Uterus (tissue), 4 donors: ENCODE measurements around the gene LTF. TPM values are rescaled to one million over a fixed set of nuclear protein-coding genes. Genes with fewer than 3 reads are reported as not detected.

ENCODE experiments used
- DNase-seq, 2 donors: peaks; one replicate each; pipeline ENCODE4 v3.0.0-alpha.2; 2019 to 2020
- H3K27ac ChIP-seq, 2 donors: fragments of 200-600 bp; sonication (generic); 1 replicate in 1 of 2; 2 replicates in 1 of 2; pipeline ENCODE4 v1.5.1; 2016 to 2018
- H3K27me3 ChIP-seq, 2 donors: fragments of 200-600 bp; sonication (generic); one replicate each; pipeline ENCODE4 v1.5.1; 2018 to 2019; ENCODE audit warnings: control low read depth in 1 of 2
- H3K36me3 ChIP-seq, 2 donors: fragments of 200-600 bp; sonication (generic); one replicate each; pipeline ENCODE4 v1.5.1; 2019; ENCODE audit warnings: control low read depth in 1 of 2
- H3K4me1 ChIP-seq, 2 donors: fragments of 200-600 bp; sonication (generic); one replicate each; pipeline ENCODE4 v1.5.1; 2018 to 2019; ENCODE audit warnings: control low read depth in 1 of 2
- H3K4me3 ChIP-seq, 2 donors: fragments of 200-600 bp; sonication (generic); 1 replicate in 1 of 2; 2 replicates in 1 of 2; pipeline ENCODE4 v1.5.1; 2018 to 2019; ENCODE audit warnings: mild to moderate bottlenecking in 1 of 2
- H3K9me3 ChIP-seq, 2 donors: fragments of 200-600 bp; sonication (generic); one replicate each; pipeline ENCODE4 v1.5.1; 2019; ENCODE audit warnings: control low read depth in 1 of 2
- CTCF ChIP-seq, 4 experiments: fragments of 200-600 bp in 2 of 4; fragments of 450-650 bp in 2 of 4; sonication (generic) in 2 of 4; IDR thresholded peaks; one replicate each; pipeline ENCODE4 v1.5.1; 2016 to 2019; ENCODE audit warnings: antibody characterized with exemption in 4 of 4, mild to moderate bottlenecking in 2 of 4, moderate library complexity in 1 of 4
- POLR2A ChIP-seq, 2 donors: fragments of 450-650 bp; IDR thresholded peaks; one replicate each; pipeline ENCODE4 v1.6.1; 2016; ENCODE audit warnings: antibody characterized with exemption in 2 of 2, mild to moderate bottlenecking in 1 of 2, moderate library complexity in 1 of 2
- intact Hi-C: fragments of 100-400 bp; cut with DNase I; formaldehyde crosslinking; loops from one replicate; pipeline ENCODE4 v1.15.1; 2023; ENCODE audit warnings: low total_unique reads
- total RNA-seq, 4 donors: library from RNA; depleted of rRNA in 3 of 4; stranded (reverse); fragments of >200 nt in 3 of 4; gene quantifications; one replicate each; pipeline versions ENCODE4 v1.1.0 to v1.2.4, GENCODE V29; 2014 to 2023
- donor health status: DM: yes; HTN: yes; CAD: no.

The LTF gene
- total RNA-seq: 1 to 10 TPM in 3 of 4 donors, under 1 TPM in 1; 0.59 to 9.0 (median 2.8) TPM

DNA sequence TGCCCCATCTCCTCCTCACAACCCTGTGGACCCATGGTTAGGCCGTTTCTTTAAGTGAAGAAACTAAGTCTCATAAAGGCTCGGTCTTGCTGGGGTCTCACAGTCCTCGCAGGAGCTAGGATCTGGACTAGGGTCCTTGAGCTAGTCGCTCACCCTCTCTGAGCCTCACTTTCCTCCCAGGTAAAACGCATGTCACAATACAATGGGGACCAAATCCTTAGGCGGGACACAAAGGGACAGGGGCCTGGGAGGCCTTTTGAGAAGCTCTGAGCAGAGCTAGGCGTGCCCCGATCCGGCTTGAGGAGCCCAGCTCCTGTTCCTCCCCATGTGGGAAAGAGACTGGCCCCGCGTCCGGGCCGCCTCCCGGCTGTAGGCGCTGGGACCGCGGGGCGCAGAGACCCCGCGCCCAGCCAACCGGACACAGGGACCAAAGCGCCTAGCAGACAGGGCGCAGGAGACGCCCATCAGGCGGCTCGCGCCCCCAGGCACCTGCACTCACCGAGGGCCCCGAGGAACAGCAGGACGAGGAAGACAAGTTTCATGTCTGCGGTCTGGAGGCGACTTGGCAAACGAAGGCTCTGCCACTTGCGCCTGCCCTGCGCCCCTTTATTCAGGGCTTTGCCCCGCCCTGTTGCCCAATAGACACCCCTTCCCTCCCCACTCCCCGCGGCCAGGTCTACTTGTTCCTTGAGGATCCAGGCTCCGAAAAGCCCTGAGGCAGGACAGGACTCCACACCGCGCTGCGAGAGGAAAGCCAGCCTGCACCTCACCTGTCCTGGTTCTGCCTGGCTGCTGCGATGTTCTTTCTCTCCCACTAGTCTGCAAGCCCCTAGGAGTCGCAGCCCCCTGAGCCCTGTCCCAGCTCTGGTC is at the start of gene LTF:
LTF (minus strand) TSS at position 580 of the 870 bp plus-strand sequence; CDS start at position 542, 38 bp downstream.
- no peaks in the 10 kb centered on the region for H3K36me3 ChIP-seq
- H3K4me1 ChIP-seq: no peaks in the 10 kb centered on the region
- no peak within 1 kb of the TSS for H3K27ac ChIP-seq
- no peak for DNase-seq
- H3K9me3 ChIP-seq: no peaks in the 10 kb centered on the region
- no peaks in the 10 kb centered on the region for H3K27me3 ChIP-seq
- no peak within 1 kb of the TSS for H3K4me3 ChIP-seq
- TF ChIP-seq CTCF (IDR thresholded peaks at IDR 0.05) (no peak), POLR2A (IDR thresholded peaks at IDR 0.05) (no peak)
- intact Hi-C loops: no loop called here

- no peak for DNase-seq
- Histone ChIP-seq H3K4me1 (no peaks in the 10 kb centered on the region), H3K27ac (no peak overlapping the region), H3K9me3 (no peaks in the 10 kb centered on the region), H3K27me3 (no peaks in the 10 kb centered on the region), H3K4me3 (no peak overlapping the region), H3K36me3 (no peaks in the 10 kb centered on the region)
- TF ChIP-seq POLR2A (IDR thresholded peaks at IDR 0.05): no peak
- TF ChIP-seq CTCF (IDR thresholded peaks at IDR 0.05): no peak
- intact Hi-C loops: no loop called here
These were observed 47.6 kb upstream of the LTF start for GRCh38 chr3:46512191-46512749.

DNA sequence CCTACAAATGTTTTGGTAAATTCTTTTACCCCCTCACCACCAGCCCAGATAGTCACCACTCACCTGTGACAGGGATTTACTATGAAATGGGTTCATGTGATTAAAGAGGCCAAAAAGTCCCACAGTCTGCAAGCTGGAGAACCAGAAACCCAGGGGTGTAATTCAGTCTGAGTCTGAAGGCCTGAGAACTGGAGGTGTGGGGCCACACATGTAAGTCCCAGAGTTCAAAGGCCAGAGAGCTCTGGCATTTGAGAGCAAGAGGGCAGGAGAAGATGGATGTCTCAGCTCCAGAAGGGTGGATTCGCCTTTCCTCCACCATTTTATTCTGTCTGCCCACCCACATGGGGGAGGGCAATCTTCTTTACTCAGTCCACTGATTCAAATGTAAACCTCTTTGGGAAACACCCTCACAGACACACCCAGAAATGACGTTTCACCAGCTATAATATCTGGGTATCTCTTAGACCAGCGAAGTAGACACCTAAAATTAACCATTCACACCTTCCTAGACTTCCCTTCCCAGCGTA is 45.0 kb upstream of the LTF start:
- intact Hi-C loops: no loop called here
- Histone ChIP-seq H3K27me3 (no peaks in the 10 kb centered on the region), H3K4me1 (no peaks in the 10 kb centered on the region), H3K27ac (no peak overlapping the region), H3K9me3 (no peaks in the 10 kb centered on the region), H3K36me3 (no peaks in the 10 kb centered on the region), H3K4me3 (no peak overlapping the region)
- no peak for TF ChIP-seq CTCF (IDR thresholded peaks at IDR 0.05)
- no peak for TF ChIP-seq POLR2A (IDR thresholded peaks at IDR 0.05)
- no peak for DNase-seq

- no peaks in the 10 kb centered on the region for H3K4me1 ChIP-seq
- no peak overlapping the region for H3K4me3 ChIP-seq
- intact Hi-C loops: no loop called here
- TF ChIP-seq POLR2A (IDR thresholded peaks at IDR 0.05) (no peak), CTCF (IDR thresholded peaks at IDR 0.05) (no peak)
- H3K36me3 ChIP-seq: no peaks in the 10 kb centered on the region
- no peak overlapping the region for H3K27ac ChIP-seq
- H3K27me3 ChIP-seq: no peaks in the 10 kb centered on the region
- no peaks in the 10 kb centered on the region for H3K9me3 ChIP-seq
- no peak for DNase-seq
These were observed 44.3 kb upstream of the LTF start for GRCh38 chr3:46508850-46509591.
